HepG2 (cell line): ENCODE data around the gene IGF2BP1. TPM values are rescaled to one million over a fixed set of nuclear protein-coding genes. Genes with fewer than 3 reads are reported as not detected.

Experiments used
- ARID3A ChIP-seq: IDR thresholded peaks from 2 replicates; pipeline ENCODE4 v1.6.1; 2012; ENCODE audit warnings: low read depth, low read length, improper control_type of control experiment
- DMAP1 ChIP-seq: IDR thresholded peaks from 2 replicates; pipeline ENCODE4 v1.6.1; 2016
- ETV6 ChIP-seq: sonication (generic); formaldehyde crosslinking; conservative IDR thresholded peaks from 2 replicates; pipeline ENCODE4 v1.4.0; 2020; ENCODE audit warnings: missing genetic modification reagents
- NR3C1 ChIP-seq: sonication (generic); formaldehyde crosslinking; IDR thresholded peaks from 2 replicates; pipeline ENCODE4 v1.4.0; 2020; ENCODE audit warnings: missing genetic modification reagents
- PTBP1 ChIP-seq: fragments of 200-400 bp; formaldehyde crosslinking; IDR thresholded peaks from 2 replicates; pipeline ENCODE4 v1.6.1; 2018; ENCODE audit warnings: low read length, low read depth; ENCODE audit not compliant: poor library complexity, severe bottlenecking
- RBM39 ChIP-seq: fragments of 200-400 bp; formaldehyde crosslinking; IDR thresholded peaks from one replicate; pipeline ENCODE4 v1.6.1; 2018; ENCODE audit warnings: antibody characterized with exemption, mild to moderate bottlenecking, low read depth, low read length; ENCODE audit not compliant: poor library complexity, severe bottlenecking
- SP5 ChIP-seq: IDR thresholded peaks from 2 replicates; pipeline ENCODE4 v1.6.1; 2016; ENCODE audit warnings: low read depth, borderline replicate concordance
- TAF1 ChIP-seq: sonication (generic); formaldehyde crosslinking; IDR thresholded peaks from 2 replicates; pipeline ENCODE4 v1.4.0; 2020; ENCODE audit warnings: missing genetic modification reagents
- TFE3 ChIP-seq: IDR thresholded peaks from 2 replicates; pipeline ENCODE4 v1.6.1; 2016
- ZNF136 ChIP-seq: sonication (generic); formaldehyde crosslinking; IDR thresholded peaks from 2 replicates; pipeline ENCODE4 v1.8.1; 2022; ENCODE audit warnings: low read depth, mild to moderate bottlenecking, moderate library complexity, missing genetic modification reagents
- ZNF138 ChIP-seq: sonication (generic); formaldehyde crosslinking; IDR thresholded peaks from 2 replicates; pipeline ENCODE4 v1.5.0; 2020; ENCODE audit warnings: mild to moderate bottlenecking, low read depth, missing genetic modification reagents
- ZNF20 ChIP-seq: sonication (generic); formaldehyde crosslinking; IDR thresholded peaks from 2 replicates; pipeline ENCODE4 v1.4.0; 2020; ENCODE audit warnings: mild to moderate bottlenecking, moderate library complexity, missing genetic modification reagents
- ZNF234 ChIP-seq: sonication (generic); formaldehyde crosslinking; conservative IDR thresholded peaks from 2 replicates; pipeline ENCODE4 v1.5.1; 2020; ENCODE audit warnings: mild to moderate bottlenecking, missing genetic modification reagents
- ZNF407 ChIP-seq: sonication (generic); formaldehyde crosslinking; IDR thresholded peaks from one replicate; pipeline ENCODE4 v1.5.1; 2020; ENCODE audit warnings: mild to moderate bottlenecking, missing genetic modification reagents; ENCODE audit errors: not compliant biosample characterization
- ZNF496 ChIP-seq: sonication (generic); formaldehyde crosslinking; IDR thresholded peaks from 2 replicates; pipeline ENCODE4 v1.8.1; 2023; ENCODE audit warnings: mild to moderate bottlenecking, moderate library complexity, missing genetic modification reagents; ENCODE audit not compliant: insufficient replicate concordance
- ZNF562 ChIP-seq: sonication (generic); formaldehyde crosslinking; IDR thresholded peaks from 2 replicates; pipeline ENCODE4 v1.8.0; 2022; ENCODE audit warnings: missing genetic modification reagents, borderline replicate concordance
- polyA plus RNA-seq, 8 experiments: library from polyadenylated mRNA; depleted of rRNA in 3 of 8; stranded (reverse) in 7 of 8; unstranded in 1 of 8; fragments of >200 nt; fragmentation: Illumina TruSeq in 4 of 8; extraction: Trizol in 4 of 8; gene quantifications; 2 replicates each; pipeline versions ENCODE4 v1.2.1 to v1.2.3, GENCODE V29; 2011 to 2016; ENCODE audit warnings: low read depth in 4 of 8, missing spikeins in 1 of 8, mixed read lengths in 1 of 8; ENCODE audit not compliant: insufficient read depth in 1 of 8
- total RNA-seq, 5 experiments: library from RNA; depleted of rRNA; stranded (reverse); fragments of >200 nt; fragmentation: Illumina TruSeq; extraction: Trizol; gene quantifications; 2 replicates each; pipeline ENCODE4 v1.2.3, GENCODE V29; 2016; ENCODE audit warnings: low read depth in 1 of 5

Gene IGF2BP1
- total and polyA plus RNA-seq, 2 of the 13 experiments (the other 11 are each of a cell fraction or from before 2014, with no cell fraction given): 29.7 to 75.1 TPM

- TF ChIP-seq RBM39 (peak; percentile 69), DMAP1 (CRISPR knock-in tag) (peak; percentile 68), ZNF407 (peak; percentile 18), ZNF234 (CRISPR knock-in tag) (peak; percentile 88; the same call in 1 of the 2 replicates), ZNF20 (CRISPR knock-in tag) (peak; percentile 71; the same call in 1 of the 2 replicates), ZNF562 (CRISPR knock-in tag) (no peak), ZNF496 (no peak), TFE3 (no peak), ZNF138 (CRISPR knock-in tag) (no peak), NR3C1 (no peak), SP5 (CRISPR knock-in tag) (peak; percentile 59; the same call in 1 of the 2 replicates), ARID3A (no peak), ETV6 (no peak), TAF1 (CRISPR knock-in tag) (peak; percentile 68), PTBP1 (peak; percentile 58), ZNF136 (CRISPR knock-in tag) (0 out of 2 replicates have a peak, but pooled peaks have one; percentile 66)
Measured at GRCh38 chr17:48997103-48997826, at the start of gene IGF2BP1 (continued).
